GM10266 (cell line): ENCODE results near the gene RANBP10.
"Not testable (repeated sequence)": the region's sequence is repeated elsewhere in the genome, so short reads cannot be mapped to it uniquely, and the experiment has no call there.

Experiments
- DNase-seq: peaks from one replicate; pipeline ENCODE4 v3.0.0; 2012; ENCODE audit errors: extremely low spot score
- CTCF ChIP-seq: IDR thresholded peaks from 2 replicates; pipeline ENCODE4 v1.5.1; 2012; ENCODE audit warnings: mild to moderate bottlenecking, low read depth; ENCODE audit not compliant: control insufficient read depth, insufficient read depth; ENCODE audit errors: missing control alignments

Gene RANBP10

GRCh38 chr16:67760956-67761230 lies 45.5 kb downstream of the RANBP10 start:
- no peak for TF ChIP-seq CTCF
- DNase-seq, result no peak

- no peak for TF ChIP-seq CTCF
- no peak for DNase-seq
These were observed 46.0 kb downstream of the RANBP10 start for GRCh38 chr16:67760206-67760955.

- no peak for TF ChIP-seq CTCF
These were observed 47.4 kb downstream of the RANBP10 start for GRCh38 chr16:67758966-67759365.

GRCh38 chr16:67758006-67758405 lies 48.4 kb downstream of the RANBP10 start:
- TF ChIP-seq CTCF, result no peak
- no peak for DNase-seq

More at GRCh38 chr16:67758966-67759365, 47.4 kb downstream of the RANBP10 start:
- no peak for DNase-seq

GRCh38 chr16:67752641-67753040 lies 53.7 kb downstream of the RANBP10 start:
- DNase-seq, result no peak
- no peak for TF ChIP-seq CTCF

- DNase-seq, result not testable (repeated sequence)
These were observed 55.0 kb downstream of the RANBP10 start for GRCh38 chr16:67751331-67751730.

- no peak for TF ChIP-seq CTCF
- peak; percentile 29 for DNase-seq
These were observed 55.9 kb downstream of the RANBP10 start for GRCh38 chr16:67750466-67750865.
